ENCODE measurements around the gene ST6GALNAC3. TPM values are rescaled to one million over a fixed set of nuclear protein-coding genes. Genes with fewer than 3 reads are reported as not detected.

The ST6GALNAC3 gene
- total RNA-seq, 1 donor from 2014 or later, result 5.6 TPM

- intact Hi-C loops (cut with DNase I), result no loop called here
- Histone ChIP-seq H3K9me3 (no peaks in the 10 kb centered on the region), H3K27me3 (no peaks in the 10 kb centered on the region), H3K4me3 (peak overlapping the region; percentile 57), H3K27ac (peak overlapping the region; percentile 76), H3K4me1 (peaks cover 12% of the 10 kb centered on the region), H3K36me3 (no peaks in the 10 kb centered on the region)
- ATAC-seq (peak; percentile 98), DNase-seq (peak; percentile 83)
- TF ChIP-seq CTCF (IDR thresholded peaks at IDR 0.05), result peak; percentile 96
Observed at GRCh38 chr1:76154206-76154956, 79.8 kb downstream of the ST6GALNAC3 start.

- no peak overlapping the region for H3K27ac ChIP-seq
- H3K4me3 ChIP-seq, result no peak overlapping the region
- ATAC-seq (no peak), DNase-seq (no peak)
- H3K4me1 ChIP-seq, result peaks cover 12% of the 10 kb centered on the region
- intact Hi-C loops (cut with DNase I), result no loop called here
- H3K9me3 ChIP-seq, result no peaks in the 10 kb centered on the region
- no peak for TF ChIP-seq CTCF (IDR thresholded peaks at IDR 0.05)
- H3K36me3 ChIP-seq, result no peaks in the 10 kb centered on the region
- no peaks in the 10 kb centered on the region for H3K27me3 ChIP-seq
Observed at GRCh38 chr1:76156987-76157386, 82.4 kb downstream of the ST6GALNAC3 start.

- H3K4me3 ChIP-seq, result no peak overlapping the region
- H3K9me3 ChIP-seq, result no peaks in the 10 kb centered on the region
- peaks cover 12% of the 10 kb centered on the region for H3K4me1 ChIP-seq
- no peak for TF ChIP-seq CTCF (IDR thresholded peaks at IDR 0.05)
- H3K27ac ChIP-seq, result no peak overlapping the region
- H3K36me3 ChIP-seq, result no peaks in the 10 kb centered on the region
- DNase-seq (no peak), ATAC-seq (no peak)
- no peaks in the 10 kb centered on the region for H3K27me3 ChIP-seq
- intact Hi-C loops (cut with DNase I), result no loop called here
Observed at GRCh38 chr1:76158126-76158525, 83.6 kb downstream of the ST6GALNAC3 start.

GRCh38 chr1:76160225-76160624 is 85.7 kb downstream of the ST6GALNAC3 start:
- intact Hi-C loops (cut with DNase I), result no loop called here
- TF ChIP-seq CTCF (IDR thresholded peaks at IDR 0.05), result no peak

GRCh38 chr1:76161451-76161850 is 86.9 kb downstream of the ST6GALNAC3 start:
- H3K27ac ChIP-seq, result no peak overlapping the region
- H3K9me3 ChIP-seq, result no peaks in the 10 kb centered on the region
- ATAC-seq (no peak), DNase-seq (no peak)
- intact Hi-C loops (cut with DNase I), result no loop called here
- H3K4me3 ChIP-seq, result no peak overlapping the region
- no peaks in the 10 kb centered on the region for H3K27me3 ChIP-seq
- TF ChIP-seq CTCF (IDR thresholded peaks at IDR 0.05), result no peak
- no peaks in the 10 kb centered on the region for H3K36me3 ChIP-seq
- no peaks in the 10 kb centered on the region for H3K4me1 ChIP-seq

More at GRCh38 chr1:76160225-76160624, 85.7 kb downstream of the ST6GALNAC3 start:
- Histone ChIP-seq H3K4me3 (no peak overlapping the region), H3K27me3 (no peaks in the 10 kb centered on the region), H3K27ac (no peak overlapping the region), H3K9me3 (no peaks in the 10 kb centered on the region), H3K36me3 (no peaks in the 10 kb centered on the region), H3K4me1 (no peaks in the 10 kb centered on the region)
- no peak for DNase-seq
- no peak for ATAC-seq
